ENCODE data around the gene GZF1.
A peak's percentile ranks its signal among the peaks of the same experiment; 100 is the strongest.
"Not testable (repeated sequence)": the region's sequence is repeated elsewhere in the genome, so short reads cannot be mapped to it uniquely, and the experiment has no call there.

The GZF1 gene

GRCh38 chr20:23347791-23348190 is 14.2 kb upstream of the GZF1 start:
- no peak for DNase-seq

- not testable (repeated sequence) for DNase-seq
Observed at GRCh38 chr20:23348510-23348909, 13.5 kb upstream of the GZF1 start.

- DNase-seq: no peak
Observed at GRCh38 chr20:23349338-23350195, 12.4 kb upstream of the GZF1 start.

- DNase-seq: peak; percentile 96 to 99 (median 98)
Observed at GRCh38 chr20:23350196-23350903, 11.6 kb upstream of the GZF1 start, which contains the start of gene NXT1. Gene NXT1, plus strand, starts transcription at chr20:23350791. Its CDS starts 3,251 bp downstream, at chr20:23354042.

- peak; percentile 7 to 82 (median 71) for DNase-seq
Observed at GRCh38 chr20:23350904-23351838, 10.8 kb upstream of the GZF1 start.

- DNase-seq: no peak
Observed at GRCh38 chr20:23356203-23356602, 5.8 kb upstream of the GZF1 start.

- DNase-seq: peak; percentile 95 to 100 (median 100)
Observed at GRCh38 chr20:23357767-23358562, 4.0 kb upstream of the GZF1 start.

- no peak for DNase-seq
Observed at GRCh38 chr20:23358563-23358906, 3.4 kb upstream of the GZF1 start.

- DNase-seq: peak in 1 of 3 experiments; percentile 49
Observed at GRCh38 chr20:23358923-23359593, 2.9 kb upstream of the GZF1 start.

GRCh38 chr20:23360531-23360930 is 1.5 kb upstream of the GZF1 start:
- DNase-seq: no peak

GRCh38 chr20:23361119-23361475 is 885 bp upstream of the GZF1 start:
- no peak for DNase-seq

GRCh38 chr20:23362392-23363256 is 642 bp downstream of the GZF1 start:
- DNase-seq: peak; percentile 28 to 75 (median 69)

- DNase-seq: peak in 1 of 3 experiments; percentile 19
Observed at GRCh38 chr20:23363257-23363649, 1.3 kb downstream of the GZF1 start.

GRCh38 chr20:23365390-23366165 is 3.6 kb downstream of the GZF1 start:
- DNase-seq: no peak

GRCh38 chr20:23366384-23366783 is 4.4 kb downstream of the GZF1 start:
- DNase-seq: no peak

GRCh38 chr20:23367770-23368169 is 5.8 kb downstream of the GZF1 start:
- DNase-seq: no peak

- no peak for DNase-seq
Observed at GRCh38 chr20:23368316-23369071, 6.5 kb downstream of the GZF1 start.

- DNase-seq: no peak
Observed at GRCh38 chr20:23369072-23369823, 7.3 kb downstream of the GZF1 start.
